Glutamatergic neuron (in vitro differentiated cells): ENCODE data around the gene CNBP. TPM values are rescaled to one million over a fixed set of nuclear protein-coding genes. Genes with fewer than 3 reads are reported as not detected.
A peak's percentile ranks its signal among the peaks of the same experiment; 100 is the strongest.
"Not testable (repeated sequence)": the region's sequence is repeated elsewhere in the genome, so short reads cannot be mapped to it uniquely, and the experiment has no call there.

Source experiments
- DNase-seq: peaks from one replicate; pipeline ENCODE4 v3.0.0; 2022
- H3K27ac Mint-ChIP-seq: one replicate; pipeline ENCODE4 v1.8.0; 2020; ENCODE audit warnings: mild to moderate bottlenecking, mixed read lengths, inconsistent platforms; ENCODE audit not compliant: unreplicated experiment
- H3K27me3 Mint-ChIP-seq: one replicate; pipeline ENCODE4 v1.8.0; 2020; ENCODE audit warnings: mild to moderate bottlenecking, moderate library complexity, mixed read lengths, inconsistent platforms; ENCODE audit not compliant: unreplicated experiment
- H3K36me3 Mint-ChIP-seq: one replicate; pipeline ENCODE4 v1.8.0; 2020; ENCODE audit warnings: mild to moderate bottlenecking, mixed read lengths, inconsistent platforms; ENCODE audit not compliant: unreplicated experiment
- H3K4me1 Mint-ChIP-seq: one replicate; pipeline ENCODE4 v1.8.0; 2020; ENCODE audit warnings: mild to moderate bottlenecking, low read depth, mixed read lengths, inconsistent platforms; ENCODE audit not compliant: unreplicated experiment
- H3K4me3 Mint-ChIP-seq: one replicate; pipeline ENCODE4 v1.8.0; 2020; ENCODE audit warnings: mild to moderate bottlenecking, mixed read lengths, inconsistent platforms; ENCODE audit not compliant: unreplicated experiment
- H3K9me3 Mint-ChIP-seq: one replicate; pipeline ENCODE4 v1.8.0; 2020; ENCODE audit warnings: mild to moderate bottlenecking, moderate library complexity, mixed read lengths, inconsistent platforms; ENCODE audit not compliant: unreplicated experiment
- total RNA-seq: library from RNA; stranded (reverse); fragmentation: NEBNext Ultra II Directional; extraction: Animal tissue kit (Norgen Biotek cat#: 25700); gene quantifications from one replicate; pipeline ENCODE4 v1.2.1, GENCODE V29; 2021; ENCODE audit not compliant: unreplicated experiment
- TF ChIP-seq, protein P1 (sequence below): fragments of 200-600 bp; sonication (generic); IDR thresholded peaks from one replicate; pipeline ENCODE4 v1.5.0; 2021; ENCODE audit not compliant: partially characterized antibody, unreplicated experiment

CNBP gene
- total RNA-seq, 1 donor from 2014 or later, result 177 TPM

DNA sequence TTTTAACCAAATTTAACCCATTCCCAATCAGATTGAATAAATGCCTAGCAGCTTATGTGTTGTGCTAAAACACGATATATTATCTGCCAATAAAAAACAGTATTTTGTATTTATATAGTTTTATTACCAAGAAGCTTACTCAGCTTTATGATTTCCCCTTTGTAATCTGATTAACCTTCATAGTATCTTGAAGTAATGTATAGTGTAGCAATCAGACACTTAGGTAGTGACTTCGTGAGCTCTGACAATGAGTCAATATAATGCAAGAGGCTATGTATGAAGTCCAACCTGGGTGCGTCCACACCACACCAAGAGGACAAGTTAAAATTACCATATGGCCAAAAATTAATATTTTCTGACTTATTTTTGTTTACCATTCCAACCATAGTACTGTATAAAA, 2.1 kb upstream of the CNBP start:
- Mint-ChIP-seq H3K4me1 (peaks cover 7% of the 10 kb centered on the region), H3K36me3 (no peaks in the 10 kb centered on the region), H3K9me3 (peaks cover 15% of the 10 kb centered on the region), H3K27ac (no peak overlapping the region), H3K27me3 (peaks cover 13% of the 10 kb centered on the region), H3K4me3 (no peak overlapping the region)
- DNase-seq, result no peak
- TF ChIP-seq, protein P1, sequence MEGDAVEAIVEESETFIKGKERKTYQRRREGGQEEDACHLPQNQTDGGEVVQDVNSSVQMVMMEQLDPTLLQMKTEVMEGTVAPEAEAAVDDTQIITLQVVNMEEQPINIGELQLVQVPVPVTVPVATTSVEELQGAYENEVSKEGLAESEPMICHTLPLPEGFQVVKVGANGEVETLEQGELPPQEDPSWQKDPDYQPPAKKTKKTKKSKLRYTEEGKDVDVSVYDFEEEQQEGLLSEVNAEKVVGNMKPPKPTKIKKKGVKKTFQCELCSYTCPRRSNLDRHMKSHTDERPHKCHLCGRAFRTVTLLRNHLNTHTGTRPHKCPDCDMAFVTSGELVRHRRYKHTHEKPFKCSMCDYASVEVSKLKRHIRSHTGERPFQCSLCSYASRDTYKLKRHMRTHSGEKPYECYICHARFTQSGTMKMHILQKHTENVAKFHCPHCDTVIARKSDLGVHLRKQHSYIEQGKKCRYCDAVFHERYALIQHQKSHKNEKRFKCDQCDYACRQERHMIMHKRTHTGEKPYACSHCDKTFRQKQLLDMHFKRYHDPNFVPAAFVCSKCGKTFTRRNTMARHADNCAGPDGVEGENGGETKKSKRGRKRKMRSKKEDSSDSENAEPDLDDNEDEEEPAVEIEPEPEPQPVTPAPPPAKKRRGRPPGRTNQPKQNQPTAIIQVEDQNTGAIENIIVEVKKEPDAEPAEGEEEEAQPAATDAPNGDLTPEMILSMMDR, result no peak

DNA sequence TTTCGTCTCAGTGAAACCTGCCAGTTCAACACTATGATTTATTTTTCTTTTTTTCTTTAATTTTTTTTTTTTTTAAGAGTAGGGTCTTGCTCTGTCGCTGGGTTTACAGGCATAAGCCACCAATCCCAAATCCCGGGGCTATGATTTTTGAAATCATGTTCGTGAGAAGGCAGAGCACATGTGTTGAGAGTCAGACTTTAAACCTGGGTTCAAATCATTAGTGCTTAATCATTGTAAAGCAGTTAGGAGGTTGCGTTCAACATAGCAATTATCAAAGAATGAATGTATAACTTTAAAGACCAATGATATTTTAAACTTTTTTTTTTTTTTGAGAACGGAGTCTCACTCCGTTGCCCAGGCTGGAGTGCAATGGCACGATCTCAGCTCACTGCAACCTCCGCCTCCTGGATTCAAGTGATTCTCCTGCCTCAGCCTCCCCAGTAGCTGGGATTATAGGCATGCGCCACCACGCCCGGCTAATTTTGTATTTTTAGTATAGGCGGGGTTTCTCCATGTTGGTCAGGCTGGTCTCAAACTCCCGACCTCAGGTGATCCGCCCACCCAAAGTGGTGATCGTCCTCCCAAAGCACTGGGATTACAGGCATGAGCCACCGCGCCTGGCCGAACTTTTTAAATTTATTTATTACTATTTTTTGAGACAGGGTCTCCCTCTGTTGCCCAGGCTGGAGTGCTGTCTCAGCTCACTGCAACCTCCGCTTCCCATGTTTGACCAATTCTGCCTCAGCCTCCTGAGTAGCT, 1.3 kb upstream of the CNBP start:
- peak overlapping the region; percentile 98 for H3K4me3 Mint-ChIP-seq
- not testable (repeated sequence) for DNase-seq, H3K36me3 Mint-ChIP-seq, H3K27ac Mint-ChIP-seq
- H3K27me3 Mint-ChIP-seq, result peaks cover 15% of the 10 kb centered on the region
- peaks cover 15% of the 10 kb centered on the region for H3K9me3 Mint-ChIP-seq
- peaks cover 12% of the 10 kb centered on the region for H3K4me1 Mint-ChIP-seq

DNA sequence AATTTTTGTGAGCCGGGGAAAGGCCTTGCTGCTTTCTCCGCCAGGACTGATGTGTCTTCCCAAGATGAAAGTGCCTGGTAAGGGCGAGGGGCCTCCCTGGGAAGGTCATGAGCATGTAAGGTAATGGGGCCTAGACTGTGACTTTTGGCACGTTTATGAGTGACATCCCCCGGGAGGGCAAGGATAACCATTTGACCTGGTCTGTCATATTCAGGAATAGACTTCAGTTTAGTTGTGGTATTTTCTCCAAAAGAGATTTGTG, 631 bp upstream of the CNBP start:
- Mint-ChIP-seq H3K4me3 (peak overlapping the region; percentile 98), H3K27ac (peak overlapping the region; percentile 88), H3K36me3 (no peaks in the 10 kb centered on the region), H3K9me3 (peaks cover 15% of the 10 kb centered on the region), H3K27me3 (peaks cover 15% of the 10 kb centered on the region), H3K4me1 (peaks cover 12% of the 10 kb centered on the region)
- TF ChIP-seq, protein P1, result no peak
- peak; percentile 25 for DNase-seq

DNA sequence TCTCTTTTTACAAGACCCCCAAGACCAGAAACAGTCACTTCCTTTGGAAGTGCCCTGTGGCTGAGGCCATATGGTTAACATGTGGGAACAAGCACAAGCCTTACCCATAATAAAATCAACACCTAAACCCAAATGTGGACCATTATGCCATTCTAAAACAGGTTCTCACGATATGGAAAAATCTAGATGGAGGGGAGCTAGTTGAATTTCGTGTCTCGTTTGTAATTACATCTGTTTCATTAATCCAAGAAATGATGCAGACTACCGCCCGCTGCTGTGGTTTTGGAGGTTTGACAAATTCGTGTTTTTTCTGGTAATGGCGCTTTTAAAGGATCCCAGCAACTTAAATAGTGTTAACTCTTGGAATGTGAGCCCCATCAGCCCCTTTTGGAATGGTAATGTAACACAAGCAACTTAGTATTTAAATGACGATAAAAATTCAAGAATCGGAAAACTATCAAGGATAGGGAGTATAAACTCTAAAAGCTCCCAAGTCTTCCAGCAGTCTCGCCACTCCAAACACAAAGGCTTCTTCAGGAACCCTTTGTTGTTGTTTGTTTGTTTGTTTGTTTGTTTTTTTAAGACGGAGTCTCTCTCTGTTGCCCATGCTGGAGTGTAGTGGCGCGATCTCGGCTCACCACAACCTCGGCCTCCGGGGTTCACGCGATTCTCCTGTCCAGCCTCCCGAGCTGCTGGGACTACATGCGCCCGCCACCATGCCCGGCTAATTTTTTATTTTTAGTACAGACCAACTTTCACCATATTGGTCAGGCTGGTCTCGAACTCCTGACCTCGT, 1.1 kb downstream of the CNBP start:
- H3K4me1 Mint-ChIP-seq, result peaks cover 13% of the 10 kb centered on the region
- H3K4me3 Mint-ChIP-seq, result peak overlapping the region; percentile 98
- H3K27me3 Mint-ChIP-seq, result peaks cover 15% of the 10 kb centered on the region
- H3K27ac Mint-ChIP-seq, result peak overlapping the region; percentile 99
- peaks cover 15% of the 10 kb centered on the region for H3K9me3 Mint-ChIP-seq
- TF ChIP-seq, protein P1, result no peak
- no peaks in the 10 kb centered on the region for H3K36me3 Mint-ChIP-seq
- no peak for DNase-seq

DNA sequence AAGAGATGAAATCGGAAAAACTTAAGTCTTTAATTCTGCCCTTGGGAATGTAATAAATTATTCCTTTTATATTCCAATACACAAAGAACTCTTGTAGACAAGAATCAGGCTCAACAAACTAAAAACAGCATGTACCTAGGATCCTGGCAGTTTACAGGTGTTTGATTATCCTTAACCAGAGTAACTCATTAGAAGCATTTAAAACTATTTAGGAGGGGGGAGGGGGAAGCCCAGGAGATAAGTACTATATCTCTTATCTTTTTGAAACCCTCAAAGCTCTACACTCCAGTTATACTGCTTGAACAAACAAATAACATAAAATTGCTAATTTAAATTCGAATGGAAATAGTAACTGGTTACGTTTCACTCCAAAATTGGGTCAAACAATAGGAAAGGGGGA, 1.9 kb downstream of the CNBP start:
- no peak for DNase-seq
- peak overlapping the region; percentile 99 for H3K27ac Mint-ChIP-seq
- H3K9me3 Mint-ChIP-seq, result peaks cover 15% of the 10 kb centered on the region
- peaks cover 14% of the 10 kb centered on the region for H3K4me1 Mint-ChIP-seq
- TF ChIP-seq, protein P1, result no peak
- H3K36me3 Mint-ChIP-seq, result no peaks in the 10 kb centered on the region
- H3K4me3 Mint-ChIP-seq, result peak overlapping the region; percentile 98
- H3K27me3 Mint-ChIP-seq, result peaks cover 15% of the 10 kb centered on the region
